Iris pigment epithelial cell (primary cell): ENCODE results near the gene UBE2Q2.
A peak's percentile ranks its signal among the peaks of the same experiment; 100 is the strongest.

Experiments
- DNase-seq: peaks from one replicate; pipeline ENCODE4 v3.0.0-alpha.2; 2011; ENCODE audit warnings: low read depth

UBE2Q2 gene

DNA sequence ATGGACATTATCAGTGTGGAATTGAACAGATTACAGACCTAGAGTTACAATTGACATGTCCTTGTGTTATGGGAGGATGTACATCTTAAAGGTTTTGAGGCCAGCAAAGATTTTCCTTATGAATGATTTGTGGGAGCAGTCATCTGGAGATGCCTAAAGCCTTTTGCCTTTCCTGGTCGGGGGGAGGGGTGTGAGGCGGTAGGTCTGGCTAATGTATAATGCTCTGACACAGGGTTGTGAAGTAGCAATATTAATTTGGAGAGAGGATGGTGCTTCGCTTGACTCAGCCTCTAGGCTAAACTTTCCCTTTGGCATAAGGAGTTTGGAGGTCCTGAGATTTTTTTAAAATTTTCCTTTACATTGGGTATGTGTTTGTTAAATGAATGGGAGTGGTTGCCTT is 83.7 kb downstream of the UBE2Q2 start:
- no peak for DNase-seq

DNA sequence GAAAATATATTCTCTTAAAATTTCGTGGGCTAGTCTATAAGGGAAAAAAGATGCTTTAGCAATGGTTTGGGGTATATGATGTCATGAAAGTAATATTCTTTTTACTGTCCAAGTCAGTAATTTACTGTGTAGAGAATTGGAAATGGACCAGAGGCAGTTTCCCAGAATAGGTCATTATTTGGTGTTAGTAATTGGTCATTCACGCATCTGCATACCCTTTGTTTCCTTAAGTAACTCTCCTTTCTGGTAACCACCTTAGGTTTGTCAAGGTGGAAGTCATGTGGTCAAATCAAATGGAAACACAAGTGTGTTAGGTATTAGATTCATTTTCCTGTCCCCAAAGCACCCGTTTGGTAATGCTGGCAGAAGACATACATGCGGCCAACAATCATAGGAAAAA is 84.4 kb downstream of the UBE2Q2 start:
- no peak for DNase-seq

DNA sequence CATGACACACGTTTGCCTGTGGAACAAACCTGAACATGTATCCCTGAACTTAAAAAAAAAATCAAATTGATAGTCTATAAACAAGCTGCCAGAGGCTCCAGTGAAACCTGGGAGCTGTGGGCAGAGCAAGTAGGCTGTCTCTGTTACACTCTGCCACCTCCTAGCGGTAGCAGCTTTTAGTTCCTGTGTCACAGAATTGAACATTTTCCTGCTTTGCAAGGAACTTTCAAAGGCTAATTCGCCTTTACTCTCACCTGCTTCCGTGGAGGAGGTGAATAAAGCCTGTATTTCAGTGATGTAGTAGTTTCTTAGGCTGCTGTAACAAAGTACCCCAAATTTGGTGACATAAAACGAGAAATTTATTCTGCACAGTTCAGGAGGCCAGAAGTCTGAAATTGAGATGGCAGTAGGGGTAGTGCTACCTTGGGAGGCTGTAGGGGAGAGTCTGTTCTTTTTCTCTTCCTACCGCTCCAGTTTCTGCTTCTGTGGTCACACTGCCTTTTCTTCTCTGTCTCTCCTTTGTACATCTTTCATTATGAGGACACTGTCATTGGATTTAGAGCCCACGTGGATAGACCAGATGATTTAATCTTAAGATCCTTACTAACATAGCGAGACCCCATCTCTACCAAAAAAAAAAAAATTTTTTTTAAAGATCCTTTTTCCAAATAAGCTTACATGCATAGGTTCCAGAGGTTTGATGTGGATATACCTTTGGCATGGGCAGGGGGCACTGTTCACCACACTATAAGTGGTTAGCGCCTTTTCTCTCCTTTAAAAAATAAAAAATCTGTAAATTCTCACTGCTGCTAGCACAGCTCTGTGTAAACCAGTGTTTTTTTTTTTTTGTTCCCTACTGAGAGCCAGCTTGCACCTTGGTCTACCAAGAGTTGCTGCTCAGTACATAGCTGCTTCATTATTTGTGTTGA is 85.7 kb downstream of the UBE2Q2 start:
- DNase-seq = peak; percentile 28

DNA sequence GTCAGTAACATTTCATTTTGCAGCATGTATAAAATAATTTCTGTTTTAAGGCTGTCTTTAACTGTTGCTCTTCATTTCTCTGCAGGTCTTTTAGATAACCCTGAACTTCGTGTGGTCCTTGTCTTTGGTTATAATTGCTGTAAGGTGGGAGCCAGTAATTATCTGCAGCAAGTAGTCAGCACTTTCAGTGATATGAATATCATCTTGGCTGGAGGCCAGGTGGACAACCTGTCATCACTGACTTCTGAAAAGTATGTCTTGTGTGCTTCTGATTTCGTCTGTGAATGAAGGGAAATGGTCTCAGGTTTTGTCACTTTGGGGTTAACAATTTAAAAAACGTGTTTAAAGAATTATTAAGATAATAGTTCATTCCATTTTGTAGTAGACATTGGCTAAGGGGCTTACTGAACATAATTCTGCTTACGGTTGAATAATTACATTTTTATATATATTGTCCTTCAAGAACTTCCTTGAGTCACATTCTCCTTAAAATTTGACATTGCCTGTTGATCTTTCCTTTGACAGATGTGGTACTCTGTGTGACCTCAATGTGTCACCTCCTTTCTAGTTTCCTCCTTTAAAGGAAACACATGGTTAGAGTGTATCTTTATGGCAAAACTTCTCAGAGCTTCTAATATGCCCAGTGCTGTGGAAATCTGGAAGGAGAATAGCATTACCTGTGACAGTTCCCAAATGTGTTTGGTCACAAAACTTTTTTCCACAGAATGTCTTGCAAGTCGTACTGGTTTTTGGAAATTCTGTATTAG is 86.7 kb downstream of the UBE2Q2 start:
- DNase-seq = no peak

DNA sequence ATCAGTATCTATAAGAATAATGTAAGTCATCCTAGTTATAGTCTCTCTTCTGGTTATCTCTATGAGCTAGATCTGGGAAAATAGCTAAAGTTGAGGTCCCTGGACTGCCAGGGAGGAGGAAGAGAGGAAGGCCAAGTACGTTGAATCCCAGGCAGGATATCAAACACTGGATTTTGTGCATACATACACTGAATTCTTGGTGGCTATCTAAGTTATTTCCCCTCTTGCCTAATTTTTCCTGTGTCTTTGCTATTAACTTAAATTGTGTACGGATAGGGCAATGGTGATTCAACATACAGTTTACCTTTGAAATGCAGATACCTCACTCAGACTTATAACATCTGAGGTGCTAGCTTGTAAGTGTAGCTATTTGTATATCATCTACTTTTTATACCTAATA is 87.6 kb downstream of the UBE2Q2 start:
- DNase-seq = peak; percentile 20

DNA sequence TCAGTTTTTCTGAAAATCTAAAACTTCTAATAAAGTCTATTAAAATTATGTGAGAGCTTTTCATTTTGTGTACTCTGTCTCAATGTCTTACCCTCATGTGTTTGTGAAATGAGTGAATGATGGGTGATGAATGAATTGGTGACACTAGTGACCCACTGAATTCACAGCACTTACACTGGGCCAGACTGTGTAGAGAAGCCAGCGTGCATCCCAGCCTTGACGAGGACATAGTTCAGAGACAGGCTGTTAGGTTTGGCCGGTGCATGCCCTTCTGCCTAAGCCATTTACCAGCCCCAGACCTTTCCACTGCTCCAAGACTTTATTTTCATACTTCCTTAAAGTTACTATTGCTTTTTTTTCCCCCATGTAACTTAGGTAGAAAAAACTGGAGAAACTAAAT is 99.2 kb downstream of the UBE2Q2 start:
- no peak for DNase-seq

DNA sequence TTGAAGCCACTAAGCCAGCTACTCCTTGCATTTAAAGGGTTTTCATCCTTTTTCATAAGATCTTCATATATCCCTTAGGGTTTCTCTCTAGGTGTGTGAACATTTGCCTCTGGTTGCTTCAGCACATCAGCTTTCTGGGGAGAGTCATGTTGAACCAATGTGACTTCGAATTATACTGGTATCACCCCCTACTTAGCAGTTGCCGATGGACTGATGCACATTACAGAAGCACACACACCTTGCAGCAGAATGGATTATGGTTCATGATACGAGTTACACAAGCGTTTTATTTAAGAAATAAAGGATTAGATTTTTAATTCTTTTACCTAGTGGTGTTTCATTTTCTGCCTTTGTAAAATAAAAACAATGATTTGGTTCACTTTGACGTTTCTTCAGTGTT is 100.0 kb downstream of the UBE2Q2 start:
- DNase-seq = no peak

DNA sequence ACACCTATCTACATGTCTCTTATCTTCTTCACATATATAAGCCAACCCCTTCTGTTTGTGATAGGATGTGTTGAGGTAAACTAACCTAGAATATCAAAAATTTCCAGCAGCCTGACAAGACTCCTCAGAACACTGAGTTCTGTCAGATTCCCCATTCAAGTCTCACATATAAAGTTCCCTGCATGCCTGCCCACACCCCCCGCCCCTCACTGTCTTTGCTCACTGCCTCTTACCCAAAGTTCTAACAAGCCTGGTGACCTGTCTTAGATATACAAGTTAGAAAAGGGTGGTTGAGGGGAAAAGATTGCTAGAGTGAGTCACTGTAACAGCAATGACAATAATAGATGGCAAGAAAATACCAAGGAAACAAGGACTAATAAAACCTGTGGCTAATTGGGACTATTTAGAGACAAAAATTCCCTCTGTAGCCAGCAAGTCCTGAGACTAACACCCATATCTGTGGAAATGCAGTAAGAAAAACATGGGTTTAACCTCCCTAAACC is 100.5 kb downstream of the UBE2Q2 start:
- DNase-seq = no peak

DNA sequence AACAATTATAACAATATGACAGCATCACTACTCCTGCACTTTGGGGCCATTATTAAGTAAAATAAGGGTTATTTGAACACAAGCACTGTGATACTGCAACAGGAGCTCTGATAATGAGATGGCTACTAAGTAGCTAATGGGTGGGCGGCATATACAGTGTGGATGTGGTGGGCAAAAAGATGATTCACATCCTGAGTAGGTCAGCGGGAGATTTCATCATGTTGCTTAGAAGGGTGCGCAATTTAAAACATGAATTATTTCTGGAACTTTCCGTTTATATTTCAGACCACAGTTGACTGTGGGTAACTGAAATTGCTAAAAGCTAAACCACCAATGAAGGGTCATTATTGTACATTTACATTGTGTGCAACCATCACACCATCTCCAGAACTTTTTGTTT is 102.7 kb downstream of the UBE2Q2 start:
- DNase-seq = peak; percentile 89

DNA sequence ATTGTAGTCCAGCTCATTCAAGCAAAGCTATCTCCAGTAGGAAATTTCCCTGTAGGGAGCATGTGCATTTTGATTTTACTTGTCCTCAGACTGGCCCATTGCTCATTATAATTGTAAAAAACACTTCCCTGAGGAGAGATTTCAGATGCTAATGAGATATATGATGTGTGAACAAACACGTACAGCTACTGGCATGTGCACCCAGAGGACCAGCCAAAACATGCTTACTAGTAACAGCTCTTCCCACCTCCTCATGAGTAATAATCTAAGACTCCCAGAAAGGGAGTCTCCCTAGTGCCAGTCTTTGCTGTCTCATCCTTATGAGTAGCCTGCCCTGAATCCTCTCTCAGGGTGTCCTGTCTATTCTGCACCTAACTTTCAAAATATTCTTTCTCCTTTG is 103.8 kb downstream of the UBE2Q2 start:
- peak; percentile 74 for DNase-seq

DNA sequence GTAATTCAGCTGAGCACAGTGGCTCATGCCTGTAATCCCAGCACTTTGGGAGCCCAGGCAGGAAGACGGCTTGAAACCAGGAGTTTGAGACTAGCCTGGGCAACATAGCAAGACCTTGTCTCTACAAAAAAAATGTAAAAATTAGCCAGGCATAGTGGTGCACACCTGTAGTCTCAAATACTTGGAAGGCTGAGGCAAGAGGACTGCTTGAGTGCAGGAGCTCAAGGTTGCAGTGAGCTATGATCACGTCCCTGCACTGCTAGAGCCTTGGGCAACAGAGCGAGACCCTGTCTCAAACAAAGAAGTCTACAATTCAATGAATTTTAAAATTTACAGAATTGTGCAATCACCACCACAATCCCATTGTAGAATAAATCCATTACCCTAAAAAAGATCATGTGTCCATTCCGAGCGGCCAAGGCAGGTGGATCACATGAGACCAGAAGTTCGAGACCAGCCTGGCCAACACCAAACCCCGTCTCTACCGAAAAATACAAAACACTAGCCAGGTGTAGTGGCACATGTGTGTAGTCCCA is 105.6 kb downstream of the UBE2Q2 start:
- DNase-seq = no peak
